NT2/D1 (cell line): ENCODE measurements around the gene ZNF683.

ENCODE experiments used
- SUZ12 ChIP-seq: IDR thresholded peaks from 2 replicates; pipeline ENCODE4 v1.6.1; 2011; ENCODE audit not compliant: insufficient read length, insufficient read depth; ENCODE audit errors: extremely low read depth
- YY1 ChIP-seq: IDR thresholded peaks from 2 replicates; pipeline ENCODE4 v1.6.1; 2011; ENCODE audit not compliant: insufficient read length, insufficient read depth
- ZNF274 ChIP-seq: IDR thresholded peaks from 2 replicates; pipeline ENCODE4 v1.6.1; 2011; ENCODE audit warnings: mild to moderate bottlenecking, low read depth, low read length

DNA sequence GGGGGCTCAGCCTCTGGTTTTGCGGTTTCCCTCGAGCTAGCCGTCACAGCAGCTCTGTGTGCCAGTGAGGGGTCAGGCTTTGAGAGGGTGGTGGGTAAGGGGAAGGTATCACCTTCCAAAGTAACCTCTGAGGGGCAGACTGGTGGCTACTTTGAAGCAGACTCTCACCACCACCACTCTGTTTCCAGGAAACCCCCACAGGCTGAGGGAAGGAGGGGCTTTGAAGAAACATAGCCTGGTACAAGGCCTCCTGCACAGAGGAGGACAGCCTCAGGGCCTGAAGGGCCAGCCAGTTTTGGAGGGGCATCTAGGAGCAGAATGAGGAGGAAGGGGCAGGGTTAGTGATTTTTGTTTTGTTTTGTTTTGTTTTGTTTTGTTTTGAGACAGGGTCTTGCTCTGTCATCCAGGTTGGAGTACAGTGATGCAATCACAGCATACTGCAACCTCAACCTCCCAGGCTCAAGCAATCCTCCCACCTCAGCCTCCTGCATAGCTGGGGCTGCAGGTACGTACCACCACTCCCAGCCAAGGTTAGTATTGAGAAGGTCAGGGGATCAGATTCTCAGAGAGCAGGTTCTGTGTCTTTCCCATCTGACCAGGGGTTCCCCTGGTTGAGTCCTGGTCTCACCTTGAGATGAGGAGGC lies 17.2 kb upstream of the ZNF683 start:
- TF ChIP-seq YY1 (no peak), SUZ12 (no peak), ZNF274 (no peak)
